ENCODE data around the gene TMEM40. TPM values are rescaled to one million over a fixed set of nuclear protein-coding genes. Genes with fewer than 3 reads are reported as not detected.

TMEM40 gene
- 6.9 and 11.0 TPM in 2 replicates for total RNA-seq

GRCh38 chr3:12759097-12759679 is at the start of gene TMEM40:
Gene TMEM40, minus strand, starts transcription at chr3:12759259. Its CDS starts 9,427 bp downstream, at chr3:12749832.

GRCh38 chr3:12796171-12797123 is 37.4 kb upstream of the TMEM40 start, which contains the start of gene CAND2:
Gene CAND2, plus strand, starts transcription at chr3:12796680. Its CDS starts 41 bp downstream, at chr3:12796721.

Other genes starting within 250 kb of the TMEM40 start
- 1.1 TPM in 1 of 2 replicates, not detected in the other for gene MKRN2OS, start 213.8 kb downstream of the TMEM40 start, total RNA-seq
- 36.5 and 37.3 TPM in 2 replicates for gene MKRN2, start 202.2 kb downstream of the TMEM40 start, total RNA-seq
- 102 and 107 TPM in 2 replicates for gene RAF1, start 95.1 kb downstream of the TMEM40 start, total RNA-seq
- gene CAND2, start 37.4 kb upstream of the TMEM40 start, total RNA-seq, result 2.0 and 10.7 TPM in 2 replicates
- 621 and 818 TPM in 2 replicates for gene RPL32, start 82.3 kb upstream of the TMEM40 start, total RNA-seq